Right lobe of liver (tissue), 4 donors: ENCODE results near the gene UBA1.

Experiments
- POLR2A ChIP-seq: fragments of 450-650 bp; IDR thresholded peaks from one replicate; pipeline ENCODE4 v1.6.1; 2017; ENCODE audit warnings: antibody characterized with exemption, mild to moderate bottlenecking
- TF ChIP-seq, protein P1 (sequence below), 4 donors: fragments of 200-600 bp in 3 of 4; fragments of 450-650 bp in 1 of 4; IDR thresholded peaks; one replicate each; pipeline versions ENCODE4 v1.5.1 to v1.8.0; 2016 to 2022; ENCODE audit warnings: antibody characterized with exemption in 4 of 4, mild to moderate bottlenecking in 2 of 4
- donor health status: DM: no; HTN: no; CAD: no.
- donor health status: DM: no; HTN: no; CAD: no.
- donor health status: DM: no; HTN: yes; CAD: no.

DNA sequence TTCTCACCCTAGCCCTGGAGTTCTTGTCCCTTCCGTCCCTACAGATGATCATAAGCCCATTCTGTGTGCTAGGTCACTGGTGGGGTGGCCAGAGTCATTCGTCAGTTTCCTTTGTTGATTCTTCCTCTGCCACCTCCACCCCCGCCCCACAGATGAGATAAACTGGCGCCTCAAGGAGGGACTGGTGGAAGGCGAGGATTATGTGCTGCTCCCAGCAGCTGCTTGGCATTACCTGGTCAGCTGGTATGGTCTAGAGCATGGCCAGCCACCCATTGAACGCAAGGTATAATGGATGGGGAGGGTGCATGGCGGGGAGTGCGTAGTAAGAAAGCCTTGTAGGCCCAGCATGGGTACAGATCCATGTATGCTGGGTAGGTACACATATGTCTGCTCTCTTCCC, 45.6 kb downstream of the UBA1 start:
- TF ChIP-seq, protein P1, sequence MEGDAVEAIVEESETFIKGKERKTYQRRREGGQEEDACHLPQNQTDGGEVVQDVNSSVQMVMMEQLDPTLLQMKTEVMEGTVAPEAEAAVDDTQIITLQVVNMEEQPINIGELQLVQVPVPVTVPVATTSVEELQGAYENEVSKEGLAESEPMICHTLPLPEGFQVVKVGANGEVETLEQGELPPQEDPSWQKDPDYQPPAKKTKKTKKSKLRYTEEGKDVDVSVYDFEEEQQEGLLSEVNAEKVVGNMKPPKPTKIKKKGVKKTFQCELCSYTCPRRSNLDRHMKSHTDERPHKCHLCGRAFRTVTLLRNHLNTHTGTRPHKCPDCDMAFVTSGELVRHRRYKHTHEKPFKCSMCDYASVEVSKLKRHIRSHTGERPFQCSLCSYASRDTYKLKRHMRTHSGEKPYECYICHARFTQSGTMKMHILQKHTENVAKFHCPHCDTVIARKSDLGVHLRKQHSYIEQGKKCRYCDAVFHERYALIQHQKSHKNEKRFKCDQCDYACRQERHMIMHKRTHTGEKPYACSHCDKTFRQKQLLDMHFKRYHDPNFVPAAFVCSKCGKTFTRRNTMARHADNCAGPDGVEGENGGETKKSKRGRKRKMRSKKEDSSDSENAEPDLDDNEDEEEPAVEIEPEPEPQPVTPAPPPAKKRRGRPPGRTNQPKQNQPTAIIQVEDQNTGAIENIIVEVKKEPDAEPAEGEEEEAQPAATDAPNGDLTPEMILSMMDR (IDR thresholded peaks at IDR 0.05), result no peak
- TF ChIP-seq POLR2A, result no peak
